T-helper 1 cell treated with Interleukin-12 subunit alpha and Interleukin-12 subunit beta and Interleukin-4 antibody, amounts not matched to agents 30 μg/mL and 1 μg/mL, for 36 hours (primary cell): Measurements from ENCODE around the gene TMC1.

Source experiments
- H3K27ac Mint-ChIP-seq: one replicate; pipeline ENCODE4 v1.8.0; 2021; ENCODE audit warnings: mild to moderate bottlenecking, mixed read lengths
- H3K27me3 Mint-ChIP-seq: one replicate; pipeline ENCODE4 v1.8.0; 2021; ENCODE audit warnings: low read depth, mixed read lengths
- H3K36me3 Mint-ChIP-seq: one replicate; pipeline ENCODE4 v1.8.0; 2021; ENCODE audit warnings: low read depth, mixed read lengths
- H3K4me1 Mint-ChIP-seq: one replicate; pipeline ENCODE4 v1.8.0; 2021; ENCODE audit warnings: low read depth, mixed read lengths
- H3K4me3 Mint-ChIP-seq: one replicate; pipeline ENCODE4 v1.8.0; 2021; ENCODE audit warnings: mild to moderate bottlenecking, moderate library complexity, mixed read lengths
- H3K9me3 Mint-ChIP-seq: one replicate; pipeline ENCODE4 v1.8.0; 2021; ENCODE audit warnings: mixed read lengths

Gene TMC1

DNA sequence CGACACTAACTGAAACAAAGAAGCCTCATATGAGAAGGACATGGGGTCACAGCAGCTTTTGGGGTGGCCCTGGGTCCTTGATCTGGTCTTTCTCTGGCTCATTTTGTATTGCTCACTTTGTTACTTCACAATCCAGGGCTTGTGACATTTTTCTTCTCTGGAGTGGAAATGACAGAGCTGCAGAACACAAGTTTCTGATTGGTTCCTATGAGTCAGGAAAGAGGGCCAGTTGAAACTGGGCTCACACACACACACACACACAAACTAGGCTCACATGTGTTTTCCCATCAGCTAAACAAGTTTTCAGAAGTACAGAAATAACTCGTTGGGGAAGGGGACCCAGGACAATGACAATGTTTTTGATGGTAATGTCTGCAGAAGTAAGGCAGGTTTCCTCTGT, 54.3 kb downstream of the TMC1 start:
- H3K4me3 Mint-ChIP-seq = no peak overlapping the region
- no peaks in the 10 kb centered on the region for H3K9me3 Mint-ChIP-seq
- no peak overlapping the region for H3K27ac Mint-ChIP-seq
- peaks cover 4% of the 10 kb centered on the region for H3K27me3 Mint-ChIP-seq
- no peaks in the 10 kb centered on the region for H3K36me3 Mint-ChIP-seq
- H3K4me1 Mint-ChIP-seq = peaks cover 8% of the 10 kb centered on the region

DNA sequence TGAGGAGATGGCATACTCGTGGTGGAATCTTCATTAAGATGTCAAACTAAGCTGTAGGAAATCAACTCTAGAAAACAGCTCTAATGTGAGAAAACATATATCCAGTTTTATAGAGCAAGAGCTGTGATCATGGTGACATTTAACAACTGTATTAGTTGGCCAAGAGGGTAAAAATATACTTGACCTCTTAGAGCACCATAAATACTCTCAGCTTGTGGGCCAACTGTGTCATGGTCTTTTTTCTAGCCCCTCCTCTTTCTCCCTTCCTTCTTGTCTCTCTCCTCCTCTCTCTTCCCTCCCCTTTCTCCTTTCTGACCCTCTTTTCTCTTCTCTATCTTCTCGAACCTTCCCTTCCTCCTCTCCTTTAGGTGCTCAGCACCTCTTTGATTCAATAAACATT, 54.7 kb downstream of the TMC1 start:
- H3K36me3 Mint-ChIP-seq = no peaks in the 10 kb centered on the region
- H3K27ac Mint-ChIP-seq = no peak overlapping the region
- peaks cover 4% of the 10 kb centered on the region for H3K27me3 Mint-ChIP-seq
- H3K9me3 Mint-ChIP-seq = no peaks in the 10 kb centered on the region
- H3K4me3 Mint-ChIP-seq = no peak overlapping the region
- peaks cover 8% of the 10 kb centered on the region for H3K4me1 Mint-ChIP-seq

- Mint-ChIP-seq H3K4me1 (peaks cover 10% of the 10 kb centered on the region), H3K27me3 (peaks cover 4% of the 10 kb centered on the region), H3K36me3 (no peaks in the 10 kb centered on the region), H3K9me3 (no peaks in the 10 kb centered on the region), H3K27ac (no peak overlapping the region), H3K4me3 (no peak overlapping the region)
Observed at GRCh38 chr9:72577212-72577753, 55.9 kb downstream of the TMC1 start.

GRCh38 chr9:72579190-72579589, 57.8 kb downstream of the TMC1 start:
- no peak overlapping the region for H3K4me3 Mint-ChIP-seq
- peaks cover 2% of the 10 kb centered on the region for H3K36me3 Mint-ChIP-seq
- no peaks in the 10 kb centered on the region for H3K9me3 Mint-ChIP-seq
- peaks cover 13% of the 10 kb centered on the region for H3K4me1 Mint-ChIP-seq
- no peak overlapping the region for H3K27ac Mint-ChIP-seq
- no peaks in the 10 kb centered on the region for H3K27me3 Mint-ChIP-seq

- Mint-ChIP-seq H3K9me3 (no peaks in the 10 kb centered on the region), H3K27me3 (no peaks in the 10 kb centered on the region), H3K4me3 (no peak overlapping the region), H3K36me3 (peaks cover 2% of the 10 kb centered on the region), H3K4me1 (peaks cover 11% of the 10 kb centered on the region), H3K27ac (no peak overlapping the region)
Observed at GRCh38 chr9:72579880-72580550, 58.6 kb downstream of the TMC1 start.

DNA sequence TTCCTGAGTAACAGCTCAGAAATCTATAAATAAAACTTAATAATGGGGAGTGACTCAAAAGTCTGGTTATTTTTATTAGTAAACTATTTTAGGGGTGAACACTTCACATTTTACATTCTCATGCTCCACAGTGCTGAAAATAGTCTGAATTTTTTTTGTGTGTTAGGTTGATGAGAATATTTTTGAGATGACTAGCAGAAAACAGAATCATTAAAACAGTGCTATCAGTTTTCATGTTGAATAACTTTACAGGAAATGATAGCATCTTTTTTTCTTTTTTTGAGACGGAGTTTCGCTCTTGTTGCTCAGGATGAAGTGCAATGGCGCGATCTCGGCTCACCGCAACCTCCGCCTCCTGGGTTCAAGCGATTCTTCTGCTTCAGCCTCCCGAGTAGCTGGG, 60.3 kb downstream of the TMC1 start:
- no peaks in the 10 kb centered on the region for H3K27me3 Mint-ChIP-seq
- H3K36me3 Mint-ChIP-seq = peaks cover 2% of the 10 kb centered on the region
- H3K27ac Mint-ChIP-seq = no peak overlapping the region
- H3K4me3 Mint-ChIP-seq = no peak overlapping the region
- H3K9me3 Mint-ChIP-seq = no peaks in the 10 kb centered on the region
- H3K4me1 Mint-ChIP-seq = peaks cover 23% of the 10 kb centered on the region

DNA sequence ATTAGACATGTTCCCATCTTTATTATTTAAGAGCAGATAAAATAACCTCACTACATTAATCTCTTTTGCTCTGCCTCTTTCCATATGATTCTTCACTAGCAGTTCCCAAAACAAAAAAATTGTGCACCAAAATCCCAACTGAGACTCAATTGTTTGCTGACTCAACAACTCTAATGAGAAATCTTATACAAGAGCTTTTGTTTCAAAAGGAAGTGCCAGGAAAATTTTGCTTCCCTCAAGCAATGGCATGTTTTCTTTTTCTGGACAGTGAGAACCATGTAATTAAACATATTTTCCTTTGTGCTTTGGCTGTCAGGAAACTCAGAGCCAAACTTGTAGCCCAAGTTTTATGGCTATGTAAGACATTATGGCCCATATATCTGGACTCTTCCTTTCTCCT, 62.0 kb downstream of the TMC1 start:
- peaks cover 27% of the 10 kb centered on the region for H3K4me1 Mint-ChIP-seq
- H3K27ac Mint-ChIP-seq = no peak overlapping the region
- H3K9me3 Mint-ChIP-seq = no peaks in the 10 kb centered on the region
- H3K36me3 Mint-ChIP-seq = peaks cover 2% of the 10 kb centered on the region
- H3K4me3 Mint-ChIP-seq = no peak overlapping the region
- no peaks in the 10 kb centered on the region for H3K27me3 Mint-ChIP-seq

DNA sequence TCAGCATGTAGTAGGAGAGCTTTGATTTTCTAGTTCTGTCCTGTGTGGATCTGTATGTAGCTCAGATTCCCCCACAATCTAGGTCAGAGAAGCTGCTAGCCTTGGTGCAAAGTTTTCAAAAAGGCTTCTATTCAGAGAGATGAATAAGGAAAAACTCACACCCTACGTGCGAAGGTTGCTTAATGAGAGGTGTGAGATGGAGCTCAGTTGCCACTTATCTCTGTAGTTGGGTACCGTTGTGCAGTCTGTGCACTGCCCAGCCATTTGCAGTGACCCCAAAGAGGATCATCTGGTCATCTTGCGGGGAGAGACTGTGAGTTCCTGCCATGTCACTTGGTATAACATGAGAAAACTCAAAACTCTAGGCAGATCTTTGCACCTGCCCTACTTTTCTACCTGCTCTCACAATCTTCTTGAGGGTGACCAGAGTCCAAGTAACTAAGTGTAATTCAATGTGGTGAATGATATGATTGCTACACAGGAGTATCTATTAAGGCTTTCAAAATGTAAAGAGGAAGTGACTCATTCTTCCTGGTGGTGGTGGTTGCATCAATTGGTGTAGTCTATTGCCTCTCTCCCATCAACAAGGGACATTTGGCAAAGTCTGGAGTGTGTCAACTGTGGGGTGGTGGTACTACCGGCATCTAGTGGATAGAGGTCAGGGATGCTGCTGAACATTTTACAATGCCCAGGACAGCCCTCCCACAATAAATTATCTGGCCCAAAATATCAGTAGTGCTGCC, 65.2 kb downstream of the TMC1 start:
- H3K9me3 Mint-ChIP-seq = no peaks in the 10 kb centered on the region
- peaks cover 38% of the 10 kb centered on the region for H3K4me1 Mint-ChIP-seq
- H3K27ac Mint-ChIP-seq = peak overlapping the region; percentile 32
- H3K36me3 Mint-ChIP-seq = peaks cover 2% of the 10 kb centered on the region
- H3K4me3 Mint-ChIP-seq = peak overlapping the region; percentile 6
- no peaks in the 10 kb centered on the region for H3K27me3 Mint-ChIP-seq

- Mint-ChIP-seq H3K4me3 (no peak overlapping the region), H3K27me3 (no peaks in the 10 kb centered on the region), H3K4me1 (peaks cover 46% of the 10 kb centered on the region), H3K9me3 (no peaks in the 10 kb centered on the region), H3K36me3 (peaks cover 2% of the 10 kb centered on the region), H3K27ac (no peak overlapping the region)
Observed at GRCh38 chr9:72588336-72588735, 66.9 kb downstream of the TMC1 start.

GRCh38 chr9:72589667-72590521, 68.5 kb downstream of the TMC1 start:
- Mint-ChIP-seq H3K9me3 (no peaks in the 10 kb centered on the region), H3K4me3 (no peak overlapping the region), H3K4me1 (peaks cover 43% of the 10 kb centered on the region), H3K27ac (peak overlapping the region; percentile 57), H3K27me3 (no peaks in the 10 kb centered on the region), H3K36me3 (no peaks in the 10 kb centered on the region)

GRCh38 chr9:72590824-72591223, 69.4 kb downstream of the TMC1 start:
- Mint-ChIP-seq H3K4me3 (no peak overlapping the region), H3K4me1 (peaks cover 39% of the 10 kb centered on the region), H3K9me3 (no peaks in the 10 kb centered on the region), H3K27ac (no peak overlapping the region), H3K27me3 (no peaks in the 10 kb centered on the region), H3K36me3 (no peaks in the 10 kb centered on the region)

GRCh38 chr9:72592502-72593403, 71.3 kb downstream of the TMC1 start:
- no peaks in the 10 kb centered on the region for H3K36me3 Mint-ChIP-seq
- H3K27ac Mint-ChIP-seq = no peak overlapping the region
- no peak overlapping the region for H3K4me3 Mint-ChIP-seq
- no peaks in the 10 kb centered on the region for H3K27me3 Mint-ChIP-seq
- H3K9me3 Mint-ChIP-seq = no peaks in the 10 kb centered on the region
- H3K4me1 Mint-ChIP-seq = peaks cover 32% of the 10 kb centered on the region

- H3K4me1 Mint-ChIP-seq = peaks cover 14% of the 10 kb centered on the region
- H3K36me3 Mint-ChIP-seq = no peaks in the 10 kb centered on the region
- H3K27me3 Mint-ChIP-seq = peaks cover 4% of the 10 kb centered on the region
- no peaks in the 10 kb centered on the region for H3K9me3 Mint-ChIP-seq
- H3K27ac Mint-ChIP-seq = no peak overlapping the region
- no peak overlapping the region for H3K4me3 Mint-ChIP-seq
Observed at GRCh38 chr9:72596451-72597180, 75.2 kb downstream of the TMC1 start.
